H9 (cell line): ENCODE measurements around the gene KCNQ2. TPM values are rescaled to one million over a fixed set of nuclear protein-coding genes. Genes with fewer than 3 reads are reported as not detected.

Experiments
- DNase-seq: peaks from one replicate; pipeline ENCODE4 v3.0.0-alpha.2; 2017
- H2AFZ ChIP-seq: one replicate; pipeline ENCODE4 v1.6.1; 2013; ENCODE audit warnings: mild to moderate bottlenecking, low read length, control low read depth, moderate library complexity
- H2AK5ac ChIP-seq: 2 replicates; pipeline ENCODE4 v1.6.1; 2013; ENCODE audit warnings: low read length, control low read depth, mixed read lengths; ENCODE audit not compliant: insufficient read length
- H2BK120ac ChIP-seq: one replicate; pipeline ENCODE4 v1.6.1; 2013; ENCODE audit warnings: low read depth, mild to moderate bottlenecking, low read length, control low read depth, inconsistent platforms; ENCODE audit not compliant: poor library complexity, severe bottlenecking
- H2BK12ac ChIP-seq: 2 replicates; pipeline ENCODE4 v1.6.1; 2013; ENCODE audit warnings: low read length, control low read depth, mixed read lengths, low read depth; ENCODE audit not compliant: insufficient read length
- H2BK15ac ChIP-seq: 2 replicates; pipeline ENCODE4 v1.6.1; 2013; ENCODE audit warnings: low read depth, low read length, control low read depth
- H2BK20ac ChIP-seq: one replicate; pipeline ENCODE4 v1.6.1; 2013; ENCODE audit warnings: low read depth, mild to moderate bottlenecking, low read length, control low read depth, inconsistent platforms; ENCODE audit not compliant: poor library complexity, severe bottlenecking
- H2BK5ac ChIP-seq: 2 replicates; pipeline ENCODE4 v1.6.1; 2013; ENCODE audit warnings: low read length, control low read depth, mixed read lengths; ENCODE audit not compliant: insufficient read length
- H3K14ac ChIP-seq: 2 replicates; pipeline ENCODE4 v1.6.1; 2013; ENCODE audit warnings: low read length, control low read depth; ENCODE audit not compliant: insufficient read depth
- H3K18ac ChIP-seq: 2 replicates; pipeline ENCODE4 v1.6.1; 2013; ENCODE audit warnings: low read depth, mild to moderate bottlenecking, mixed read lengths, low read length, control low read depth; ENCODE audit not compliant: insufficient read length
- H3K23ac ChIP-seq: 2 replicates; pipeline ENCODE4 v1.6.1; 2013; ENCODE audit warnings: low read length, control low read depth, mixed read lengths, low read depth; ENCODE audit not compliant: insufficient read length
- H3K23me2 ChIP-seq: 2 replicates; pipeline ENCODE4 v1.6.1; 2013; ENCODE audit warnings: low read depth, mild to moderate bottlenecking, mixed read lengths, low read length, control low read depth; ENCODE audit not compliant: insufficient read length, poor library complexity, severe bottlenecking
- H3K27ac ChIP-seq: 2 replicates; pipeline ENCODE4 v1.5.1; 2013; ENCODE audit warnings: low read length, control low read depth, mixed read lengths, low read depth; ENCODE audit not compliant: insufficient read length
- H3K27me3 ChIP-seq: 2 replicates; pipeline ENCODE4 v1.6.1; 2013; ENCODE audit warnings: low read length, control low read depth, inconsistent platforms; ENCODE audit not compliant: insufficient read depth
- H3K4ac ChIP-seq: 2 replicates; pipeline ENCODE4 v1.6.1; 2013; ENCODE audit warnings: low read depth, mild to moderate bottlenecking, control low read depth, inconsistent platforms, low read length, moderate library complexity
- H3K4me1 ChIP-seq: 2 replicates; pipeline ENCODE4 v1.6.1; 2013; ENCODE audit warnings: low read length, control low read depth, inconsistent platforms; ENCODE audit not compliant: insufficient read depth
- H3K4me2 ChIP-seq: 2 replicates; pipeline ENCODE4 v1.6.1; 2013; ENCODE audit warnings: low read length, control low read depth, mixed read lengths; ENCODE audit not compliant: insufficient read length, insufficient read depth
- H3K56ac ChIP-seq: 2 replicates; pipeline ENCODE4 v1.6.1; 2013; ENCODE audit warnings: low read depth, mild to moderate bottlenecking, mixed read lengths, low read length, control low read depth; ENCODE audit not compliant: insufficient read length
- H3K79me1 ChIP-seq: 2 replicates; pipeline ENCODE4 v1.6.1; 2013; ENCODE audit warnings: low read depth, mild to moderate bottlenecking, moderate library complexity, low read length, control low read depth, inconsistent platforms; ENCODE audit not compliant: insufficient read depth, poor library complexity, severe bottlenecking
- H3K79me2 ChIP-seq: 2 replicates; pipeline ENCODE4 v1.6.1; 2013; ENCODE audit warnings: low read length, control low read depth, inconsistent platforms; ENCODE audit not compliant: insufficient read depth
- H3K9ac ChIP-seq: 2 replicates; pipeline ENCODE4 v1.6.1; 2013; ENCODE audit warnings: low read length, control low read depth, mixed read lengths; ENCODE audit not compliant: insufficient read length; ENCODE audit errors: extremely low read depth
- H3K9me3 ChIP-seq: one replicate; pipeline ENCODE4 v1.6.1; 2013; ENCODE audit warnings: low read depth, low read length, inconsistent platforms; ENCODE audit not compliant: control insufficient read depth
- H3T11ph ChIP-seq: one replicate; pipeline ENCODE4 v1.6.1; 2013; ENCODE audit warnings: mild to moderate bottlenecking, low read length, control low read depth, inconsistent platforms
- H4K20me1 ChIP-seq: one replicate; pipeline ENCODE4 v1.6.1; 2013; ENCODE audit not compliant: control insufficient read depth, insufficient read length, insufficient read depth
- H4K5ac ChIP-seq: 2 replicates; pipeline ENCODE4 v1.6.1; 2013; ENCODE audit warnings: low read depth, mild to moderate bottlenecking, mixed read lengths, low read length, control low read depth; ENCODE audit not compliant: insufficient read length
- H4K8ac ChIP-seq: replicated peaks from 2 replicates; pipeline ENCODE4 v1.6.1; 2013; ENCODE audit warnings: low read length, control low read depth, mixed read lengths, low read depth; ENCODE audit not compliant: insufficient read length
- H4K91ac ChIP-seq: 2 replicates; pipeline ENCODE4 v1.6.1; 2013; ENCODE audit warnings: low read depth, mild to moderate bottlenecking, moderate library complexity, mixed read lengths, low read length, control low read depth; ENCODE audit not compliant: insufficient read length
- H3K27ac Mint-ChIP-seq, 3 experiments: 2 replicates in 2 of 3; 3 replicates in 1 of 3; pipeline ENCODE4 v1.8.0; 2020 to 2021; ENCODE audit warnings: mixed read lengths in 3 of 3, mild to moderate bottlenecking in 1 of 3, moderate library complexity in 1 of 3
- H3K27me3 Mint-ChIP-seq: 2 replicates; pipeline ENCODE4 v1.8.0; 2021; ENCODE audit warnings: low read depth, mild to moderate bottlenecking, moderate library complexity, mixed read lengths
- H3K36me3 Mint-ChIP-seq, 3 experiments: 2 replicates in 2 of 3; 3 replicates in 1 of 3; pipeline ENCODE4 v1.8.0; 2020 to 2021; ENCODE audit warnings: low read depth in 3 of 3, mixed read lengths in 3 of 3; ENCODE audit not compliant: insufficient read depth in 1 of 3
- H3K4me1 Mint-ChIP-seq, 2 experiments: 2 replicates each; pipeline ENCODE4 v1.8.0; 2020; ENCODE audit warnings: mixed read lengths in 2 of 2
- H3K4me3 Mint-ChIP-seq, 2 experiments: 2 replicates in 1 of 2; 3 replicates in 1 of 2; pipeline ENCODE4 v1.8.0; 2020 to 2021; ENCODE audit warnings: mild to moderate bottlenecking in 2 of 2, mixed read lengths in 2 of 2, moderate library complexity in 1 of 2
- H3K9me3 Mint-ChIP-seq, 2 experiments: 2 replicates in 1 of 2; 3 replicates in 1 of 2; pipeline ENCODE4 v1.8.0; 2020; ENCODE audit warnings: mild to moderate bottlenecking in 2 of 2, mixed read lengths in 2 of 2, moderate library complexity in 1 of 2
- WGBS: extraction: QIAGEN DNeasy Blood & Tissue Kit; methylation state at CpG from one replicate; pipeline ENCODE4 v1.1.7; 2013; ENCODE audit warnings: missing lambda C conversion rate, low lambda C conversion rate, mixed read lengths; ENCODE audit not compliant: insufficient read length; ENCODE audit errors: extremely low coverage; 5-methylcytosine and 5-hydroxymethylcytosine counted together
- total RNA-seq: library from RNA; stranded (reverse); gene quantifications from 2 replicates; pipeline ENCODE4 v1.2.1, GENCODE V29; 2021
- TF ChIP-seq, protein P1 (sequence below): fragments of 200-600 bp; sonication (generic); conservative IDR thresholded peaks from 3 replicates; pipeline ENCODE4 v1.8.0; 2021; ENCODE audit warnings: antibody characterized with exemption, mild to moderate bottlenecking

Gene KCNQ2
- total RNA-seq, 1 experiment from 2014 or later, result 69.2 TPM

DNA sequence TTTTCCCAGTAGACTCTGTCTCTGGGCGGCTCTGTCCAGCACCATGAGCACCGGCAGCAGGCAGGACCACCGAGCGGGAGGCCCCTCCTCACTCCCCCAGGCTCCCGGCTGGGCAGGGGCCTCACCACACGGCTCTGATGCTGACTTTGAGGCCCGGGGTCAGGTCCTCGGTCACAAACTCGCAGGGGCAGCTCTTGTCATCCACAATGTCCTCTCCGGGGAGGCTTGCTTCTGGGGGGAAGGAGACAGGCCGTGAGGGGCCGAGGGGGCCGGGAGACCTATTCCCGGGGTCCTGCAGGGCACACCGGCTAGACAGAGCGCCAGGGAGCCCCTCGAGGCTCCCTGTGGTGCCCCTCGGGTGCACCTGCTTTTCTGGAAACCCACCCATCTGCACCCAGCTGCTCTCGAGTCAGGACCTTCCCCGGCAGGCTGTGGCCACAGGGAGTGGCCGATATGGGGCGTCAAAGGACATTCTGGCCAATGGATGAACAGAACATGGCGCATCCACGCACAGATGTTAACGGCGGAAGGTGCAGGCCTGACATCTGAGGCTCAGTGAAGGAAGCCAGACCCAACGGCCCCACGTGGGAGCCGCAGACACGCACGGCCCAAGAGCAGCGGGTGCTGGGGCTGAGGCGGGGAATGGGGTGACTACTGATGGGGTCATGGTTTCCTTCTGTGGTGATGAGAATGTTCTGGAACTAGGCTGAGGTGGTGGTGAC, 58.3 kb downstream of the KCNQ2 start:
- no peak for DNase-seq
- Mint-ChIP-seq H3K27me3 (no peaks in the 10 kb centered on the region), H3K4me1 (peaks cover 7 to 17% of the 10 kb centered on the region in 2 experiments), H3K27ac (no peak overlapping the region), H3K4me3 (no peak overlapping the region), H3K9me3 (no peaks in the 10 kb centered on the region), H3K36me3 (peaks cover 0 to 4% (median 2%) of the 10 kb centered on the region in 3 experiments; a peak in 2 of 7 replicates)
- Histone ChIP-seq H3K4me2 (no peak overlapping the region), H4K8ac (no peak overlapping the region), H2BK5ac (no peak overlapping the region), H3K27ac (no peak overlapping the region), H2BK20ac (no peak overlapping the region), H3K9me3 (no peaks in the 10 kb centered on the region), H3K4me1 (no peaks in the 10 kb centered on the region), H3K79me1 (no peaks in the 10 kb centered on the region), H3K23me2 (no peaks in the 10 kb centered on the region), H2BK120ac (no peak overlapping the region), H3K14ac (no peak overlapping the region), H3K56ac (no peak overlapping the region), H3K27me3 (no peaks in the 10 kb centered on the region), H3K4ac (no peak overlapping the region), H4K20me1 (no peaks in the 10 kb centered on the region), H3K18ac (no peak overlapping the region), H3K23ac (no peak overlapping the region), H4K5ac (no peak overlapping the region), H3K79me2 (no peaks in the 10 kb centered on the region), H3K9ac (no peak overlapping the region), H3T11ph (no peak overlapping the region), H2AK5ac (no peak overlapping the region), H2BK12ac (no peak overlapping the region), H2AFZ (no peak overlapping the region), H4K91ac (no peak overlapping the region), H2BK15ac (no peak overlapping the region)
- WGBS, result no CpG with 5 or more reads among the region's 33 CpGs
- TF ChIP-seq, protein P1, sequence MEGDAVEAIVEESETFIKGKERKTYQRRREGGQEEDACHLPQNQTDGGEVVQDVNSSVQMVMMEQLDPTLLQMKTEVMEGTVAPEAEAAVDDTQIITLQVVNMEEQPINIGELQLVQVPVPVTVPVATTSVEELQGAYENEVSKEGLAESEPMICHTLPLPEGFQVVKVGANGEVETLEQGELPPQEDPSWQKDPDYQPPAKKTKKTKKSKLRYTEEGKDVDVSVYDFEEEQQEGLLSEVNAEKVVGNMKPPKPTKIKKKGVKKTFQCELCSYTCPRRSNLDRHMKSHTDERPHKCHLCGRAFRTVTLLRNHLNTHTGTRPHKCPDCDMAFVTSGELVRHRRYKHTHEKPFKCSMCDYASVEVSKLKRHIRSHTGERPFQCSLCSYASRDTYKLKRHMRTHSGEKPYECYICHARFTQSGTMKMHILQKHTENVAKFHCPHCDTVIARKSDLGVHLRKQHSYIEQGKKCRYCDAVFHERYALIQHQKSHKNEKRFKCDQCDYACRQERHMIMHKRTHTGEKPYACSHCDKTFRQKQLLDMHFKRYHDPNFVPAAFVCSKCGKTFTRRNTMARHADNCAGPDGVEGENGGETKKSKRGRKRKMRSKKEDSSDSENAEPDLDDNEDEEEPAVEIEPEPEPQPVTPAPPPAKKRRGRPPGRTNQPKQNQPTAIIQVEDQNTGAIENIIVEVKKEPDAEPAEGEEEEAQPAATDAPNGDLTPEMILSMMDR, result no peak
